Type B pancreatic cell (in vitro differentiated cells): ENCODE measurements around the gene FAM227B. TPM values are rescaled to one million over a fixed set of nuclear protein-coding genes. Genes with fewer than 3 reads are reported as not detected.

Source experiments
- DNase-seq: peaks from one replicate; pipeline ENCODE4 v3.0.0; 2021; ENCODE audit warnings: mixed read lengths; ENCODE audit not compliant: unreplicated experiment; ENCODE audit errors: extremely low spot score
- H3K27ac Mint-ChIP-seq: 2 replicates; pipeline ENCODE4 v1.8.0; 2021; ENCODE audit warnings: mild to moderate bottlenecking, mixed read lengths
- H3K27me3 Mint-ChIP-seq: 2 replicates; pipeline ENCODE4 v1.8.0; 2021; ENCODE audit warnings: mixed read lengths
- H3K36me3 Mint-ChIP-seq: 2 replicates; pipeline ENCODE4 v1.8.0; 2021; ENCODE audit warnings: mixed read lengths
- H3K4me1 Mint-ChIP-seq: one replicate; pipeline ENCODE4 v1.8.0; 2021; ENCODE audit warnings: mixed read lengths; ENCODE audit not compliant: unreplicated experiment
- H3K4me3 Mint-ChIP-seq: 2 replicates; pipeline ENCODE4 v1.8.0; 2021; ENCODE audit warnings: mild to moderate bottlenecking, mixed read lengths
- H3K9me3 Mint-ChIP-seq: 2 replicates; pipeline ENCODE4 v1.8.0; 2021; ENCODE audit warnings: mixed read lengths
- CTCF ChIP-seq: fragments of 200-600 bp; sonication (generic); conservative IDR thresholded peaks from 2 replicates; pipeline ENCODE4 v1.5.0; 2021; ENCODE audit warnings: antibody characterized with exemption, mild to moderate bottlenecking
- total RNA-seq: library from RNA; stranded (reverse); gene quantifications from 2 replicates; pipeline ENCODE4 v1.2.1, GENCODE V29; 2021; ENCODE audit warnings: low replicate concordance

Gene FAM227B
- total RNA-seq, 1 donor from 2014 or later = 7.3 TPM

- TF ChIP-seq CTCF = no peak
- no peaks in the 10 kb centered on the region for H3K27me3 Mint-ChIP-seq
- H3K36me3 Mint-ChIP-seq = no peaks in the 10 kb centered on the region
- no peak for DNase-seq
- no peak overlapping the region for H3K27ac Mint-ChIP-seq
- H3K4me3 Mint-ChIP-seq = no peak overlapping the region
- H3K9me3 Mint-ChIP-seq = peaks cover 4% of the 10 kb centered on the region
- peaks cover 8% of the 10 kb centered on the region for H3K4me1 Mint-ChIP-seq
Measured at GRCh38 chr15:49436751-49437150, 183.9 kb downstream of the FAM227B start.

- no peak for DNase-seq
- Mint-ChIP-seq H3K27ac (no peak overlapping the region), H3K9me3 (peaks cover 4% of the 10 kb centered on the region), H3K27me3 (no peaks in the 10 kb centered on the region), H3K36me3 (no peaks in the 10 kb centered on the region), H3K4me1 (peaks cover 8% of the 10 kb centered on the region), H3K4me3 (no peak overlapping the region)
- no peak for TF ChIP-seq CTCF
Measured at GRCh38 chr15:49435174-49435573, 185.4 kb downstream of the FAM227B start.

GRCh38 chr15:49430046-49430445 lies 190.6 kb downstream of the FAM227B start:
- no peaks in the 10 kb centered on the region for H3K36me3 Mint-ChIP-seq
- H3K4me1 Mint-ChIP-seq = no peaks in the 10 kb centered on the region
- no peak for TF ChIP-seq CTCF
- no peak for DNase-seq
- H3K4me3 Mint-ChIP-seq = no peak overlapping the region
- H3K27me3 Mint-ChIP-seq = no peaks in the 10 kb centered on the region
- no peak overlapping the region for H3K27ac Mint-ChIP-seq
- H3K9me3 Mint-ChIP-seq = no peaks in the 10 kb centered on the region

GRCh38 chr15:49428409-49429095 lies 192.1 kb downstream of the FAM227B start:
- Mint-ChIP-seq H3K36me3 (no peaks in the 10 kb centered on the region), H3K9me3 (no peaks in the 10 kb centered on the region), H3K4me1 (no peaks in the 10 kb centered on the region), H3K27me3 (no peaks in the 10 kb centered on the region), H3K4me3 (no peak overlapping the region), H3K27ac (no peak overlapping the region)
- DNase-seq = no peak
- no peak for TF ChIP-seq CTCF

- Mint-ChIP-seq H3K36me3 (no peaks in the 10 kb centered on the region), H3K27ac (no peak overlapping the region), H3K4me1 (no peaks in the 10 kb centered on the region), H3K4me3 (no peak overlapping the region), H3K27me3 (no peaks in the 10 kb centered on the region), H3K9me3 (no peaks in the 10 kb centered on the region)
- TF ChIP-seq CTCF = no peak
- DNase-seq = no peak
Measured at GRCh38 chr15:49427372-49427771, 193.2 kb downstream of the FAM227B start.

- Mint-ChIP-seq H3K4me1 (peaks cover 3% of the 10 kb centered on the region), H3K27me3 (no peaks in the 10 kb centered on the region), H3K27ac (no peak overlapping the region), H3K9me3 (peaks cover 3% of the 10 kb centered on the region), H3K4me3 (peak overlapping the region; percentile 54), H3K36me3 (no peaks in the 10 kb centered on the region)
- DNase-seq = no peak
- TF ChIP-seq CTCF = no peak
Measured at GRCh38 chr15:49424954-49425353, 195.7 kb downstream of the FAM227B start.
